Naive thymus-derived CD4-positive, alpha-beta T cell (primary cell): ENCODE data around the gene AFDN. TPM values are rescaled to one million over a fixed set of nuclear protein-coding genes. Genes with fewer than 3 reads are reported as not detected.

ENCODE experiments used
- ATAC-seq: fragments of 150-1000 bp; cut with Tn5 transposase; 2 replicates; pipeline ENCODE4 v1.10.0; 2021; ENCODE audit warnings: mild to moderate bottlenecking, moderate library complexity
- CTCF ChIA-PET: fragments of 350-600 bp; sonication (Branson Sonifier 250); formaldehyde crosslinking; loops from one replicate; lab custom pipeline; 2021; ENCODE audit warnings: antibody characterized with exemption; lab: Charles Lee
- POLR2A ChIA-PET: fragments of 350-600 bp; sonication (Branson Sonifier 250); formaldehyde crosslinking; loops from one replicate; lab custom pipeline; 2021; ENCODE audit warnings: antibody characterized with exemption, inconsistent platforms; lab: Charles Lee
- DNase-seq, 9 donors: peaks; one replicate each; pipeline versions ENCODE4 v3.0.0 to v3.0.0-alpha.2; 2020 to 2022; ENCODE audit warnings: mixed read lengths in 1 of 9
- H3K27ac ChIP-seq: one replicate; pipeline ENCODE4 v1.7.0; 2013; ENCODE audit warnings: mild to moderate bottlenecking, low read depth, low read length, moderate library complexity
- H3K27me3 ChIP-seq, 2 donors: one replicate each; pipeline ENCODE4 v1.7.0; 2013; ENCODE audit warnings: low read length in 2 of 2, mild to moderate bottlenecking in 2 of 2, moderate library complexity in 2 of 2; ENCODE audit not compliant: control insufficient read depth in 2 of 2, insufficient read depth in 2 of 2
- H3K36me3 ChIP-seq, 3 experiments: 1 replicate in 2 of 3; 2 replicates in 1 of 3; pipeline ENCODE4 v1.7.0; 2013; ENCODE audit warnings: low read length in 3 of 3, mild to moderate bottlenecking in 3 of 3, moderate library complexity in 1 of 3; ENCODE audit not compliant: insufficient read depth in 3 of 3, control insufficient read depth in 2 of 3
- H3K4me1 ChIP-seq, 2 donors: one replicate each; pipeline ENCODE4 v1.7.0; 2013; ENCODE audit warnings: low read length in 2 of 2, mild to moderate bottlenecking in 2 of 2, moderate library complexity in 1 of 2; ENCODE audit not compliant: control insufficient read depth in 2 of 2, insufficient read depth in 2 of 2
- H3K4me3 ChIP-seq: 2 replicates; pipeline ENCODE4 v1.7.0; 2013; ENCODE audit warnings: mild to moderate bottlenecking, low read length
- H3K9me3 ChIP-seq, 3 experiments: 1 replicate in 2 of 3; 2 replicates in 1 of 3; pipeline ENCODE4 v1.7.0; 2013; ENCODE audit warnings: low read length in 3 of 3; ENCODE audit not compliant: control insufficient read depth in 2 of 3
- H3K27ac Mint-ChIP-seq, 9 donors: one replicate each; pipeline ENCODE4 v1.8.0; 2020 to 2022; ENCODE audit warnings: mixed read lengths in 9 of 9, mild to moderate bottlenecking in 8 of 9, moderate library complexity in 5 of 9, inconsistent platforms in 2 of 9
- H3K27me3 Mint-ChIP-seq, 5 donors: one replicate each; pipeline ENCODE4 v1.8.0; 2021 to 2022; ENCODE audit warnings: mixed read lengths in 5 of 5, mild to moderate bottlenecking in 1 of 5
- H3K36me3 Mint-ChIP-seq, 5 donors: one replicate each; pipeline ENCODE4 v1.8.0; 2020 to 2022; ENCODE audit warnings: mixed read lengths in 5 of 5, mild to moderate bottlenecking in 3 of 5, inconsistent platforms in 1 of 5
- H3K4me1 Mint-ChIP-seq, 7 donors: one replicate each; pipeline ENCODE4 v1.8.0; 2020 to 2022; ENCODE audit warnings: mixed read lengths in 7 of 7, mild to moderate bottlenecking in 3 of 7, inconsistent platforms in 1 of 7
- H3K4me3 Mint-ChIP-seq, 10 donors: one replicate each; pipeline ENCODE4 v1.8.0; 2020 to 2022; ENCODE audit warnings: mild to moderate bottlenecking in 10 of 10, mixed read lengths in 10 of 10, moderate library complexity in 6 of 10, inconsistent platforms in 2 of 10
- H3K9me3 Mint-ChIP-seq, 11 donors: one replicate each; pipeline ENCODE4 v1.8.0; 2020 to 2022; ENCODE audit warnings: mixed read lengths in 11 of 11, mild to moderate bottlenecking in 4 of 11, inconsistent platforms in 1 of 11, moderate library complexity in 1 of 11
- intact Hi-C, 2 donors: fragments of 100-400 bp; cut with micrococcal nuclease; formaldehyde crosslinking; loops; one replicate each; pipeline ENCODE4 v1.15.1; 2023
- polyA plus RNA-seq, 2 donors: library from polyadenylated mRNA; unstranded; fragments of 300-500 nt; fragmentation: Illumina TruSeq; gene quantifications; one replicate each; pipeline ENCODE4 v1.2.3, GENCODE V29; 2021
- total RNA-seq, 6 experiments: library from RNA in 5 of 6; stranded (reverse) in 5 of 6; gene quantifications; 1 replicate in 5 of 6; 2 replicates in 1 of 6; pipeline ENCODE4 v1.2.3 and lab custom pipeline; 2021 to 2026

AFDN gene
- total and polyA plus RNA-seq, 7 experiments from 2014 or later, result 0.08 to 55.1 (median 3.6) TPM

- H3K27ac Mint-ChIP-seq, result no peak overlapping the region
- ChIA-PET POLR2A (interaction anchor here (0.6 kb wide), 1 partner anchor 373 kb away, joined by 3 read pairs; no protein-coding TSS in a partner anchor), CTCF (no interaction called here)
- peaks cover 0 to 8% (median 0%) of the 10 kb centered on the region in 11 donors for H3K9me3 Mint-ChIP-seq
- Histone ChIP-seq H3K4me1 (no peaks in the 10 kb centered on the region), H3K27ac (no peak overlapping the region), H3K4me3 (no peak overlapping the region), H3K9me3 (no peaks in the 10 kb centered on the region), H3K36me3 (no peaks in the 10 kb centered on the region), H3K27me3 (no peaks in the 10 kb centered on the region)
- no peaks in the 10 kb centered on the region for H3K4me1 Mint-ChIP-seq
- no peak for DNase-seq
- H3K27me3 Mint-ChIP-seq, result peaks cover 0 to 6% (median 0%) of the 10 kb centered on the region in 5 donors
- ATAC-seq, result no peak
- H3K36me3 Mint-ChIP-seq, result no peaks in the 10 kb centered on the region
- intact Hi-C loops, result no loop called here
- H3K4me3 Mint-ChIP-seq, result no peak overlapping the region
Measured at GRCh38 chr6:167988945-167989841, 162.5 kb downstream of the AFDN start.

- POLR2A ChIA-PET, result no interaction called here
- H3K36me3 ChIP-seq, result no peaks in the 10 kb centered on the region
- no peak for DNase-seq
- CTCF ChIA-PET, result no interaction called here
- peak; percentile 32 for ATAC-seq
- H3K4me3 ChIP-seq, result no peak overlapping the region
- H3K4me1 ChIP-seq, result no peaks in the 10 kb centered on the region
- peaks cover 0 to 8% (median 0%) of the 10 kb centered on the region in 11 donors for H3K9me3 Mint-ChIP-seq
- no peaks in the 10 kb centered on the region for H3K36me3 Mint-ChIP-seq
- no peaks in the 10 kb centered on the region for H3K9me3 ChIP-seq
- H3K27me3 Mint-ChIP-seq, result peaks cover 0 to 11% (median 0%) of the 10 kb centered on the region in 5 donors
- no peak overlapping the region for H3K27ac Mint-ChIP-seq
- H3K27me3 ChIP-seq, result no peaks in the 10 kb centered on the region
- H3K4me1 Mint-ChIP-seq, result no peaks in the 10 kb centered on the region
- intact Hi-C loops, result no loop called here
- H3K4me3 Mint-ChIP-seq, result no peak overlapping the region
- H3K27ac ChIP-seq, result no peak overlapping the region
Measured at GRCh38 chr6:167990016-167990945, 163.6 kb downstream of the AFDN start.

GRCh38 chr6:167993169-167993568 lies 166.5 kb downstream of the AFDN start:
- Mint-ChIP-seq H3K27ac (no peak overlapping the region), H3K9me3 (peaks cover 0 to 6% (median 0%) of the 10 kb centered on the region in 11 donors), H3K4me1 (peaks cover 0 to 6% (median 3%) of the 10 kb centered on the region in 7 donors), H3K4me3 (no peak overlapping the region), H3K36me3 (peaks cover 0 to 6% (median 0%) of the 10 kb centered on the region in 5 donors), H3K27me3 (peaks cover 0 to 19% (median 9%) of the 10 kb centered on the region in 5 donors)
- Histone ChIP-seq H3K27ac (no peak overlapping the region), H3K9me3 (no peaks in the 10 kb centered on the region), H3K36me3 (no peaks in the 10 kb centered on the region), H3K4me1 (no peaks in the 10 kb centered on the region), H3K27me3 (no peaks in the 10 kb centered on the region), H3K4me3 (no peak overlapping the region)
- no peak for DNase-seq
- intact Hi-C loops, result no loop called here
- POLR2A ChIA-PET, result no interaction called here
- no peak for ATAC-seq
- CTCF ChIA-PET, result no interaction called here

GRCh38 chr6:167993831-167994230 lies 167.1 kb downstream of the AFDN start:
- DNase-seq, result no peak
- Histone ChIP-seq H3K4me1 (no peaks in the 10 kb centered on the region), H3K4me3 (no peak overlapping the region), H3K27ac (no peak overlapping the region), H3K36me3 (no peaks in the 10 kb centered on the region), H3K27me3 (no peaks in the 10 kb centered on the region), H3K9me3 (no peaks in the 10 kb centered on the region)
- no peak for ATAC-seq
- Mint-ChIP-seq H3K27ac (no peak overlapping the region), H3K4me3 (no peak overlapping the region), H3K27me3 (peaks cover 0 to 22% (median 12%) of the 10 kb centered on the region in 5 donors), H3K9me3 (peaks cover 0 to 6% (median 0%) of the 10 kb centered on the region in 11 donors), H3K4me1 (peaks cover 0 to 7% (median 3%) of the 10 kb centered on the region in 7 donors), H3K36me3 (peaks cover 0 to 7% (median 0%) of the 10 kb centered on the region in 5 donors)
- ChIA-PET POLR2A (no interaction called here), CTCF (no interaction called here)
- intact Hi-C loops, result no loop called here

- H3K4me3 ChIP-seq, result no peak overlapping the region
- Mint-ChIP-seq H3K4me1 (peaks cover 0 to 7% (median 3%) of the 10 kb centered on the region in 7 donors), H3K27me3 (peaks cover 0 to 22% (median 12%) of the 10 kb centered on the region in 5 donors), H3K36me3 (peaks cover 0 to 7% (median 0%) of the 10 kb centered on the region in 5 donors), H3K27ac (no peak overlapping the region), H3K4me3 (no peak overlapping the region), H3K9me3 (peaks cover 0 to 6% (median 0%) of the 10 kb centered on the region in 11 donors)
- no peaks in the 10 kb centered on the region for H3K4me1 ChIP-seq
- no peaks in the 10 kb centered on the region for H3K9me3 ChIP-seq
- no peaks in the 10 kb centered on the region for H3K27me3 ChIP-seq
- CTCF ChIA-PET, result no interaction called here
- H3K27ac ChIP-seq, result no peak overlapping the region
- ATAC-seq (no peak), DNase-seq (no peak)
- intact Hi-C loops, result no loop called here
- POLR2A ChIA-PET, result no interaction called here
- no peaks in the 10 kb centered on the region for H3K36me3 ChIP-seq
Measured at GRCh38 chr6:167995302-167995701, 168.6 kb downstream of the AFDN start.

- CTCF ChIA-PET, result no interaction called here
- intact Hi-C loops, result no loop called here
- Histone ChIP-seq H3K4me3 (no peak overlapping the region), H3K27me3 (no peaks in the 10 kb centered on the region), H3K9me3 (no peaks in the 10 kb centered on the region), H3K36me3 (no peaks in the 10 kb centered on the region), H3K27ac (no peak overlapping the region), H3K4me1 (no peaks in the 10 kb centered on the region)
- H3K27me3 Mint-ChIP-seq, result peaks cover 0 to 24% (median 12%) of the 10 kb centered on the region in 5 donors
- peaks cover 0 to 7% (median 3%) of the 10 kb centered on the region in 7 donors for H3K4me1 Mint-ChIP-seq
- peaks cover 0 to 6% (median 0%) of the 10 kb centered on the region in 11 donors for H3K9me3 Mint-ChIP-seq
- POLR2A ChIA-PET, result no interaction called here
- H3K4me3 Mint-ChIP-seq, result peak overlapping the region in 1 of 10 donors; percentile 25
- DNase-seq (no peak), ATAC-seq (no peak)
- H3K27ac Mint-ChIP-seq, result no peak overlapping the region
- H3K36me3 Mint-ChIP-seq, result peaks cover 0 to 7% (median 0%) of the 10 kb centered on the region in 5 donors
Measured at GRCh38 chr6:167995731-167996151, 169.0 kb downstream of the AFDN start.
